ENCODE results near the gene CCS. TPM values are rescaled to one million over a fixed set of nuclear protein-coding genes. Genes with fewer than 3 reads are reported as not detected.
"Not testable (repeated sequence)": the region's sequence is repeated elsewhere in the genome, so short reads cannot be mapped to it uniquely, and the experiment has no call there.

Gene CCS
- total RNA-seq, 1 donor from 2014 or later: 23.5 TPM

DNA sequence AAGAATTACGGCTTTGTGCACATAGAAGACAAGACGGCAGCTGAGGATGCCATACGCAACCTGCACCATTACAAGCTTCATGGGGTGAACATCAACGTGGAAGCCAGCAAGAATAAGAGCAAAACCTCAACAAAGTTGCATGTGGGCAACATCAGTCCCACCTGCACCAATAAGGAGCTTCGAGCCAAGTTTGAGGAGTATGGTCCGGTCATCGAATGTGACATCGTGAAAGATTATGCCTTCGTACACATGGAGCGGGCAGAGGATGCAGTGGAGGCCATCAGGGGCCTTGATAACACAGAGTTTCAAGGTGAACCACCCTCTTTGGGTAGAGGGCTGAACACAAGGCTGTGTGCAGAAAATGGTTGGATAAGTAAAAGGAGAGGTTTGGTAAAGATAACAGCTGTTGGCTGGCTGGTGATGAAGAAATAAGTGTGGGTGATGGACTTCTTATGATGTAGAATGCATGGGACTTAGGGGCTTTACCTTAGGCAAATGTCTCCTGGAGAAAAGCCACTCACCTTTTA is 46.9 kb downstream of the CCS start:
- not testable (repeated sequence) for DNase-seq (ENCODE audit: missing footprints); ATAC-seq
- intact Hi-C loops (cut with DNase I): loop anchor here (2.0 kb wide), 1 partner anchor 37 kb away; the partner anchor contains the start of gene RBM4B

DNA sequence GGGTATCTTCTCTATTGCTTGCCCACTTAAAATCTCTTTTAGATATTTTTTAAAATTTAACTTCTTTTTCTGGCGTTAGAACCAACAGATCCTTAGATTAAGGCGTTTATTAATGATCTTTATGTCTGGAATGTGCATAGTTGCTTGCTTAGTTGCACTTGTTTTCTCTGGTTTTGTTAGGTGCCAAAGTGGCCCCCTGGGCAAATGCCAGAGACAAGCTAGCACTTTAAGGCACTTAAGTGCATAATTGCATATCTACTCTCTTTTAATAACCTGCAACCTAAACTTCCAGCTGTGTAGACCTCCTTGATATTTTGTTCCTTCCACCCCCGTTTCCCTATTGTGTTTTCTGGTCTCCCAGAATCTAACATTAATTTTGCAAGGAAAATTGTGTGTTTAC is 48.8 kb downstream of the CCS start:
- intact Hi-C loops (cut with DNase I): no loop called here
- ATAC-seq (no peak), DNase-seq (ENCODE audit: missing footprints) (no peak)

DNA sequence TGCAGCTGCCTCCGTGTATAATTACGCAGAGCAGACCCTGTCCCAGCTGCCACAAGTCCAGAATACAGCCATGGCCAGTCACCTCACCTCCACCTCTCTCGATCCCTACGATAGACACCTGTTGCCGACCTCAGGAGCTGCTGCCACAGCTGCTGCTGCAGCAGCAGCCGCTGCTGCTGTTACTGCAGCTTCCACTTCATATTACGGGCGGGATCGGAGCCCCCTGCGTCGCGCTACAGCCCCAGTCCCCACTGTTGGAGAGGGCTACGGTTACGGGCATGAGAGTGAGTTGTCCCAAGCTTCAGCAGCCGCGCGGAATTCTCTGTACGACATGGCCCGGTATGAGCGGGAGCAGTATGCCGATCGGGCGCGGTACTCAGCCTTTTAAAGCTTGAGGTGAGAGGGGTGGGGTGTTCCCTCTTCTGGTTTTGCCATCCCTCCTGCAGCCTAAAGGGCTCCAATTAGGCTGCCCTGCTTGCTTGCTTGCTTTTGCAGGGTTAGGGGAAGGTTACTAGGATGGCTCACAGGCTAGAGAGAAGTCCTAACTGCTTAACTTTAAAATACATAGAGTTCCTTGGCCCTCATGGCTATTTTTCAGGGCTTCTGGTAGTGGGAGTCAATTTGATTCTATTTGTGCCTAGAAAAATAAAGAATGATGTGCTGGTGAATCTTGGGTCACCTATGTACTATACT is 50.9 kb downstream of the CCS start:
- DNase-seq (ENCODE audit: missing footprints) (no peak), ATAC-seq (no peak)
- intact Hi-C loops (cut with DNase I): no loop called here

DNA sequence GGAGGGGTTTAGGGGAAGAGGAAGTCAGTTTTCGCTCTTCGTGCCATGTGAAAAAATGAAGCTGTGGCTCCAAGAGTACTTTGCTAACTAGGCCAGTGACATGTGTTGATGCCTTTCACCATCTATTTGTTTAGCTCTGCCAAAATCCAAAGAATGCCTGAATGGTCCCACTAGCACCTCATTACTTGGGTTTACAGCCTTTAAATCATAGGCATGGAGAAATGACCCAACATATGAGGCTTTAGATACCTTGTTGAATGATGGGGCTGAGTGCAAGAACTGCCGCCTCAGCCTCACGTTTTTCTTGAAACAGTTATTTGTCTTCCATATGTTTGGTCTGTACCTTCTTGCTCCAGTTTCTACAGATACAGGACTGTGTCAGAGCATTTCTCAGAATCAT is 53.8 kb downstream of the CCS start:
- no peak for ATAC-seq
- intact Hi-C loops (cut with DNase I): no loop called here
- no peak for DNase-seq (ENCODE audit: missing footprints)

DNA sequence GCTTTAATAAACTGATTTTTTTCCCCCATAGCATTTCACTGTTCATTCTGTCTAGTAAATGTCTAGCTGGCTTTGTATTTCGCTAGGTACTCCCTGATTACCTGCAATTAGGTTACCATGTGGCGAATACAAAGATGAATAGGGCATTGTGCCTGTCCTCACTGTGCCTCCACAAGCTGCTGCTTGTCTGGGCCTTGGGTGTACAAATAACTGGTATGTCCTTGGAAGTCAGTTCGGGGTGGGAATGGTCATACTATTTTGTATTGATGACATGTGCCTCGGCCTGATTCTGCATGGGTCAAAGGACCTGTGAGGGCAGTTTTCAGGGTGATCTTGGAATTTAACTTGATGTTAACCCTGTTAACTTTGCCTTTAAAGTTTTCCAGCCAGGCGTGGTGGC is 56.9 kb downstream of the CCS start:
- ATAC-seq (no peak), DNase-seq (ENCODE audit: missing footprints) (no peak)
- intact Hi-C loops (cut with DNase I): no loop called here

DNA sequence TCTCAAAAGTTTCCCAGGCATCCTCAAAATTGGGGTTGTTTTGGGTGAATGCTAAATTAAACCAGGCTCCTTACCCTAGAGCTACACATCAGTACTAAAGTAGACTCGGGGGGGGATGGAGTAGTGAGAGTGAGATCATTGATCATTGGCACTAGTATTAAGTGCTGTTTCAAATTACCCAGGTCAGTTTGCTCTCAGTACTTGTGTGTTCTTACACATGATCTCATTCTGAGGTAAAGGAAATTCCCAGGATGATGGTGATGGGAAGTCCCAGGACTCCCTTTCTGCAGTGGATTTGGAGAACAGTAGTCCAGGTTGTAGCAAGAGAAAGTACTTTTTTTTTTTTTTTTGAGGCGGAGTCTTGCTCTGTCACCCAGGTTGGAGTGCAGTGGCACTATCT is 58.0 kb downstream of the CCS start:
- intact Hi-C loops (cut with DNase I): no loop called here
- DNase-seq (ENCODE audit: missing footprints) (no peak), ATAC-seq (no peak)

DNA sequence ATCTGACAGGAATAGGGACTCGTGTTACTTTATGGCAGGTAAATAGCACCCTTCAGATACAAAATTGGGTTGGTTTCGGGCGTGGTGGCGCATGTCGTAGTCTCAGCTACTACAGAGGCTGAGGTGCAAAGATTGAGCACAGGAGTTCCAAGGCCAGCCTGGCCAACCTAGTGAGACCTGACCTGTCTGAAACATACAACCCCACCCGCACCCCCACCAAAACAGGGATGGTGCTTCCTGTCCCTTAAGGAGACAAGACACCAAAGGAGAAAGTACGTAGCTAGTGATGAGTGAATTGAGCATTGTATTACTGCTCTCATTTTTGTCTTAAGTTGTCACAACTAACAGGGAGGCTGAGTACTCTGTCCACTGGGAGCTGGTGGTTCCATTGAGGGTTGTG is 59.7 kb downstream of the CCS start:
- intact Hi-C loops (cut with DNase I): no loop called here
- ATAC-seq: no peak
- no peak for DNase-seq (ENCODE audit: missing footprints)

DNA sequence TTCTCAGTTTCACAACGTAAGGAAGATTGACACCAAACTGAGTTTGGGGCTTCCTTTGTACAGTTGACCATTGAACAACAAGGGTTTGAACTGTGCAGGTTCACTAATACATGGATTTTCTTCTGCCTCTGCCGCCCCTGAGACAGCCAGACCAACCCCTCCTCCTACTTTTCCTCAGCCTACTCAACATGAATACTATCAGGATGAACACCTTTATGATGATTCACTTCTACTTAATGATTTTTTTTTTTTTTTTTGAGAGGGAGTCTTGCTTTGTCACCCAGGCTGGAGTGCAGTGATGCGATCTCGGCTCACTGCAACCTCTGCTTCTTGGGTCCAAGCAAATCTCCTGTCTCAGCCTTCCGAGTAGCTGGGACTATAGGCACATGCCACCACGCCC is 60.1 kb downstream of the CCS start:
- DNase-seq (ENCODE audit: missing footprints) (no peak), ATAC-seq (no peak)
- intact Hi-C loops (cut with DNase I): no loop called here

Other genes starting within 250 kb of the CCS start
- 14.6 TPM for gene BRMS1, start 248.1 kb upstream of the CCS start, total RNA-seq
- gene B4GAT1, start 245.6 kb upstream of the CCS start, total RNA-seq: 49.0 TPM
- gene SLC29A2, start 221.4 kb upstream of the CCS start, total RNA-seq: 16.8 TPM
- not detected for gene NPAS4, start 172.2 kb upstream of the CCS start, total RNA-seq
- 58.7 TPM for gene MRPL11, start 154.3 kb upstream of the CCS start, total RNA-seq
- 8.4 TPM for gene PELI3, start 126.3 kb upstream of the CCS start, total RNA-seq
- 15.8 TPM for gene DPP3, start 112.8 kb upstream of the CCS start, total RNA-seq
- gene BBS1, start 82.5 kb upstream of the CCS start, total RNA-seq: 20.9 TPM
- gene ZDHHC24, start 47.1 kb upstream of the CCS start, total RNA-seq: 4.0 TPM
- not detected for gene ACTN3, start 46.3 kb upstream of the CCS start, total RNA-seq
- gene CTSF, start 24.6 kb upstream of the CCS start, total RNA-seq: 51.0 TPM
- 0.27 TPM for gene CCDC87, start 122 bp upstream of the CCS start, total RNA-seq
- gene RBM14, start 23.4 kb downstream of the CCS start, total RNA-seq: 30.1 TPM
- gene RBM4, start 45.5 kb downstream of the CCS start, total RNA-seq: 72.1 TPM
- gene RBM4B, start 84.7 kb downstream of the CCS start, total RNA-seq: 14.0 TPM
- 0.95 TPM for gene SPTBN2, start 136.0 kb downstream of the CCS start, total RNA-seq